Endothelial cell (in vitro differentiated cells): ENCODE measurements around the gene PLAGL1. TPM values are rescaled to one million over a fixed set of nuclear protein-coding genes. Genes with fewer than 3 reads are reported as not detected.

Source experiments
- DNase-seq: peaks from one replicate; pipeline ENCODE4 v3.0.0; 2021; ENCODE audit warnings: low spot score
- H3K27ac Mint-ChIP-seq: one replicate; pipeline ENCODE4 v1.8.0; 2021; ENCODE audit warnings: mixed read lengths, inconsistent platforms; ENCODE audit not compliant: unreplicated experiment
- H3K27me3 Mint-ChIP-seq: one replicate; pipeline ENCODE4 v1.8.0; 2021; ENCODE audit warnings: mild to moderate bottlenecking, moderate library complexity, mixed read lengths, inconsistent platforms; ENCODE audit not compliant: unreplicated experiment
- H3K36me3 Mint-ChIP-seq: one replicate; pipeline ENCODE4 v1.8.0; 2021; ENCODE audit warnings: mild to moderate bottlenecking, low read depth, mixed read lengths, inconsistent platforms; ENCODE audit not compliant: unreplicated experiment
- H3K4me1 Mint-ChIP-seq: one replicate; pipeline ENCODE4 v1.8.0; 2021; ENCODE audit warnings: mild to moderate bottlenecking, mixed read lengths, inconsistent platforms; ENCODE audit not compliant: unreplicated experiment
- H3K4me3 Mint-ChIP-seq: one replicate; pipeline ENCODE4 v1.8.0; 2021; ENCODE audit warnings: mild to moderate bottlenecking, mixed read lengths, inconsistent platforms; ENCODE audit not compliant: unreplicated experiment
- H3K9me3 Mint-ChIP-seq: one replicate; pipeline ENCODE4 v1.8.0; 2021; ENCODE audit warnings: mixed read lengths, inconsistent platforms; ENCODE audit not compliant: unreplicated experiment
- total RNA-seq: library from RNA; stranded (reverse); fragmentation: NEBNext Ultra II Directional; extraction: Animal tissue kit (Norgen Biotek cat#: 25700); gene quantifications from one replicate; pipeline ENCODE4 v1.2.1, GENCODE V29; 2021; ENCODE audit not compliant: unreplicated experiment
- TF ChIP-seq, protein P1 (sequence below): fragments of 200-600 bp; sonication (generic); IDR thresholded peaks from one replicate; pipeline ENCODE4 v1.5.0; 2021; ENCODE audit warnings: antibody characterized with exemption; ENCODE audit not compliant: unreplicated experiment

The PLAGL1 gene
- total RNA-seq, 1 donor from 2014 or later = 294 TPM

GRCh38 chr6:143901885-143902750, 105.9 kb downstream of the PLAGL1 start:
- TF ChIP-seq, protein P1, sequence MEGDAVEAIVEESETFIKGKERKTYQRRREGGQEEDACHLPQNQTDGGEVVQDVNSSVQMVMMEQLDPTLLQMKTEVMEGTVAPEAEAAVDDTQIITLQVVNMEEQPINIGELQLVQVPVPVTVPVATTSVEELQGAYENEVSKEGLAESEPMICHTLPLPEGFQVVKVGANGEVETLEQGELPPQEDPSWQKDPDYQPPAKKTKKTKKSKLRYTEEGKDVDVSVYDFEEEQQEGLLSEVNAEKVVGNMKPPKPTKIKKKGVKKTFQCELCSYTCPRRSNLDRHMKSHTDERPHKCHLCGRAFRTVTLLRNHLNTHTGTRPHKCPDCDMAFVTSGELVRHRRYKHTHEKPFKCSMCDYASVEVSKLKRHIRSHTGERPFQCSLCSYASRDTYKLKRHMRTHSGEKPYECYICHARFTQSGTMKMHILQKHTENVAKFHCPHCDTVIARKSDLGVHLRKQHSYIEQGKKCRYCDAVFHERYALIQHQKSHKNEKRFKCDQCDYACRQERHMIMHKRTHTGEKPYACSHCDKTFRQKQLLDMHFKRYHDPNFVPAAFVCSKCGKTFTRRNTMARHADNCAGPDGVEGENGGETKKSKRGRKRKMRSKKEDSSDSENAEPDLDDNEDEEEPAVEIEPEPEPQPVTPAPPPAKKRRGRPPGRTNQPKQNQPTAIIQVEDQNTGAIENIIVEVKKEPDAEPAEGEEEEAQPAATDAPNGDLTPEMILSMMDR = no peak
- no peaks in the 10 kb centered on the region for H3K36me3 Mint-ChIP-seq
- H3K4me1 Mint-ChIP-seq = no peaks in the 10 kb centered on the region
- H3K27me3 Mint-ChIP-seq = no peaks in the 10 kb centered on the region
- no peaks in the 10 kb centered on the region for H3K9me3 Mint-ChIP-seq
- no peak for DNase-seq
- no peak overlapping the region for H3K27ac Mint-ChIP-seq
- H3K4me3 Mint-ChIP-seq = no peak overlapping the region

- Mint-ChIP-seq H3K27me3 (no peaks in the 10 kb centered on the region), H3K9me3 (no peaks in the 10 kb centered on the region), H3K36me3 (no peaks in the 10 kb centered on the region), H3K4me3 (no peak overlapping the region), H3K27ac (no peak overlapping the region), H3K4me1 (no peaks in the 10 kb centered on the region)
- no peak for DNase-seq
- TF ChIP-seq, protein P1 = no peak
These were observed 107.7 kb downstream of the PLAGL1 start for GRCh38 chr6:143900358-143900757.

DNA sequence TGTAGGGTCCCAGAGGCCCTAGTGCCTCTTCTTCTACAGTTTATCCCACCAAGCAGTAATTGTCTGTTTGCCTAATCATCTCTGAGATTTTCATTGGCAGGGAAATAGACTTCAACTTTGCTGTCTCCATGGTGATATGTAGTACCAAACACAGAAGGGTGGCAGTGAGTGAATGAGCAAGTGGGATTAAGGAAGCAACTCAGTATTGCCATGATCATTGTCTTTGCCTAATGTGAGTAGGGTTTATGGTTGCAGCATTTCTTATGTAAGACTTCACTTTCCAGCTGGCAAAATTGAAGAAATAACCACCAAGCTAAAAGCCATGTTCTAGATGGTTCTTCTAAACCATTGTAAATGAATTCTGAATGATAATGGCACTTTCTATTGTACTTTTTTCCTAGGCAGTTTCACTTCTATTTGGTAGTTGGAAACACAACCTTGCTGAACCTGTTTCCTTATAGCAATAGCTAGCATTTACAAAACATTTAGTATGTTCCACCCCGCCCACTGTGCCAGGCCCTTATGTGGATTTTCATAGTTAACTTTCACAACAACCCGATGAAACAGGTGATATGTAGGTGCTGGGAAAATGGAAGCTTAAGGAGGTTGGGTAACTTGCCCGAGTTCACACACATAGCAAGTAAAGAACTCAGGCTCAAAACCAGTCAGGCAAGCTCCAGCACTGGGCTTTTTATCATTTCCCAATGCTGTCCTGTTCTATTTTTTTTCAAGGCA, 111.8 kb downstream of the PLAGL1 start:
- H3K27ac Mint-ChIP-seq = no peak overlapping the region

GRCh38 chr6:143894655-143895054, 113.4 kb downstream of the PLAGL1 start:
- no peak overlapping the region for H3K27ac Mint-ChIP-seq
- no peaks in the 10 kb centered on the region for H3K27me3 Mint-ChIP-seq
- DNase-seq = no peak
- no peaks in the 10 kb centered on the region for H3K9me3 Mint-ChIP-seq
- TF ChIP-seq, protein P1 = no peak
- H3K36me3 Mint-ChIP-seq = no peaks in the 10 kb centered on the region
- H3K4me1 Mint-ChIP-seq = no peaks in the 10 kb centered on the region
- H3K4me3 Mint-ChIP-seq = no peak overlapping the region

More for the DNA sequence above, 111.8 kb downstream of the PLAGL1 start:
- H3K27me3 Mint-ChIP-seq = no peaks in the 10 kb centered on the region
- DNase-seq = no peak
- no peaks in the 10 kb centered on the region for H3K4me1 Mint-ChIP-seq
- no peaks in the 10 kb centered on the region for H3K36me3 Mint-ChIP-seq
- TF ChIP-seq, protein P1 = no peak
- H3K4me3 Mint-ChIP-seq = no peak overlapping the region
- H3K9me3 Mint-ChIP-seq = no peaks in the 10 kb centered on the region

Other genes starting within 250 kb of the PLAGL1 start
- gene LTV1, start 164.9 kb downstream of the PLAGL1 start, total RNA-seq = 20.7 TPM
- gene ZC2HC1B, start 143.8 kb downstream of the PLAGL1 start, total RNA-seq = 0.28 TPM
- 113 TPM for gene SF3B5, start 87.3 kb upstream of the PLAGL1 start, total RNA-seq
- not detected for gene STX11, start 142.3 kb upstream of the PLAGL1 start, total RNA-seq